ENCODE measurements around the gene RRAD. TPM values are rescaled to one million over a fixed set of nuclear protein-coding genes. Genes with fewer than 3 reads are reported as not detected.

RRAD gene, protein sequence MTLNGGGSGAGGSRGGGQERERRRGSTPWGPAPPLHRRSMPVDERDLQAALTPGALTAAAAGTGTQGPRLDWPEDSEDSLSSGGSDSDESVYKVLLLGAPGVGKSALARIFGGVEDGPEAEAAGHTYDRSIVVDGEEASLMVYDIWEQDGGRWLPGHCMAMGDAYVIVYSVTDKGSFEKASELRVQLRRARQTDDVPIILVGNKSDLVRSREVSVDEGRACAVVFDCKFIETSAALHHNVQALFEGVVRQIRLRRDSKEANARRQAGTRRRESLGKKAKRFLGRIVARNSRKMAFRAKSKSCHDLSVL
- 0.14 and 0.27 TPM in 2 replicates for total RNA-seq

DNA sequence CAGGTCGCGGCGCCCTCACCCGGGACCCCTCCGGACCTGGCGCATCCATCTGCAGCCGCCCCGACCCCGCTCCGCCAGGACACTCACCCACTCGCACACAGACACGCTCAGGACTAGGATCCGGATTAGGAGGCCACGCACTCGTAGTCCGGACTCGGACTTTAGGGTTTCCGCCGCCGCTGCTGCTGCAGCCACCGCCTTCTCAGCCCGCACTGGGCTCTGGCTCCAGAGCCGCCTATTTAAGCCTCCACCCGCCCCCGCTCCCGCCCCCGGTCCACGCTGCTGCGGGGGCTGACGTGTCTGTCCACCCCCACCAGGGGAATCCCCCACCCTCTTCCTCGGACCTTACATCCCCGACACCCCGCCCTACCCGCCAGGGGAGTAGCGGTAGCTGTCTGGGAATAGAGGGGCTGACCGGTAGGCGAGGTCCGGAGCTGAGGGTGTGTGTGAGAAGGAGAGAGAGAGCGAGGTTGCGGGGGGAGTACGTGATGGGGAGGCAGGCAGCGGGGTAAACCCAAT, at the start of gene RRAD:
RRAD (minus strand) TSS at position 214 of the 519 bp plus-strand sequence. CDS start 356 bp downstream, outside the sequence.

DNA sequence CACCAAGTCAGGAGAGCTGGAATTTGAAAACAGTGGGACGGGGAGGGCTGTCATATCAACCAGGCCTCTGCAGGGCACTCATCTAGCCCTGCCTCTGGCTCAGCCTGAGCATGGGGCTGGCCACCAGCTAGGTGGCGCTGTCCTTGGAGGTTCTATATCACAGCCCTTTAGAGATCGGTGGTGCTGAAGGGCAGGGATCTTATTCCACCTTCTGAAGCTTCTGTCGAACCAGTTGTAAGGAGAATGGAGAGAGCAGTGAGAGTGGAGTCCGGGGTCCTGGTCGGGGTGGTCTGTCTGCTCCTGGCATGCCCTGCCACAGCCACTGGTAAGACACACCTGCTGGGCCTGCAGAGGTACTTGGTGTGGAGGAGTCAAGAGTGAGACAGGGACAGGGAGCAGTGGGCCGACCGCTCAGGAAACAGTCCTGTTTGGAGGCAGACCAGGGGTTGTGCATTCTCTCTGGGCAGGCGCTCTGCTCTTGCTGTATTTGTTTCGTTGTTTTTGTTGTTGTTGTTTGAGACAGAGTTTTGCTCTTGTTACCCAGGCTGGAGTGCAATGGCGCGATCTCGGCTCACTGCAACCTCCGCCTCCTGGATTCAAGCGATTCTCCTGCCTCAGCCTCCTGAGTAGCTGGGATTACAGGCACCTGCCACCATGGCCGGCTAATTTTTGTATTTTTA, 35.9 kb upstream of the RRAD start, which contains the start of gene CES3:
CES3 (plus strand) TSS at position 202 of the 680 bp plus-strand sequence; CDS start at position 244, 42 bp downstream.

DNA sequence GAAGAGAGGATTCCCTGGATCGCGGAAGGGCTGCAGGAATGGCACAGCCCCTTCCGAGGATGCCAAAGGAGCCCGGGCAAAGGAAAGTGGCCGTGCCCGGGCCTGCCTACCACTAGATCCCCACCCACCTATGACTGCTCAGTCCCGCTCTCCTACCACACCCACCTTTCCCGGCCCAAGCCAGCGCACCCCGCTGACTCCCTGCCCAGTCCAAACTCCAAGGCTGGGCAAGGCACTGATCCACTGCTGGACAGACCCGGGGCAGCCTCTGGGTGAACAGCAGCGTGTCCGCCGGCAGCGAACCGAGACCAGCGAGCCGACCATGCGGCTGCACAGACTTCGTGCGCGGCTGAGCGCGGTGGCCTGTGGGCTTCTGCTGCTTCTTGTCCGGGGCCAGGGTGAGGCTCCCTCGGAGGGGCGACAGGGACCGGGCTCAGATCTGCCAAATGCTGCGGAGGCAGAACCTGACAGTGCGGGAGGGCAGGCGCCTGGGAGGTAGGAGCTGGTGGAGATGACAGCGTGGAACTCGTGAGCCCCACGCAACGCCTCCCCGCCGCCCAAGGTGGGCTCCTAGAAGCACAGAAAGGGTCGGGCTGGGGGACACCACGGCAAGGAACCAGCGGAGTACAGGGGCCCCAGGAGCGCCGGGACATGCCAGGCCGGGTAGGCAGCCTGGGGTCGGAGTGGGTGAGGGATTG, 10.1 kb upstream of the RRAD start, which contains the start of gene CES2:
CES2 (plus strand) TSS at position 203 of the 698 bp plus-strand sequence; CDS start at position 323, 120 bp downstream.

DNA sequence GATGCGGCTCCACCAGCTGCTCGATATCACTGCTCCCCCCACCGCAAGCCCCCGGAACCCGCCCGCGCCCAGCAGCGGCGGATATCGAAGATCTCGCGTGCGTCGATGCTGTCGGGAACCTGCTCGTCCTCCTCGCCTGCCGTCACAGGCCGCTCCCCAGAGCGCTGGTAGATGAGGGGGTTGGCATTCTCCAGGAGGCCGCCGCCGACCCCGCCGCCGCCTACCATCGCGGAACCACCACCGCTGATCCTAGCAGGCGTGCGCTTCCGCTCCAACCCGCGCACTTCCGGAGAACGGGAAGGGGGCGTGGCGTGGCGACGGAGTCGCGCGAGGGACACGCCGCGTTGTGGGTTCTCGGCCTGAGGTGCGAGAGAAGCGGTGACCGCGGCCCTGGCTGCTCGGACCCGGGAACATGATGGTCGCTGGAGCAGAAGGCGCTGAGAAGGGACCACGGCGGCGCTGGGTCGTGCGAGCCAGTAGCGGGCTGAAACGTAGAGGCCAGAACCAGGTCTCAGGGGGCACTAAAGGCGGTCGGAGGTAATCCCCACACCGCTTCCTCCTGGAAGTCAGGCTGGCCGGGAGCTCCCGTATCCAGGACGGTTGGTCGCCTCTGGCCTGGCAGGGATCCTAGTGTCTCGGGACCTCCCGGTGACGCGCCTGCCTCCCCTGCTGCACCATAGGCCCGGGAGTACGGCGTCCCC, 9.0 kb upstream of the RRAD start, which contains the start of gene CIAO2B:
CIAO2B (minus strand) TSS at position 265 of the 701 bp plus-strand sequence; CDS start at position 227, 38 bp downstream.

DNA sequence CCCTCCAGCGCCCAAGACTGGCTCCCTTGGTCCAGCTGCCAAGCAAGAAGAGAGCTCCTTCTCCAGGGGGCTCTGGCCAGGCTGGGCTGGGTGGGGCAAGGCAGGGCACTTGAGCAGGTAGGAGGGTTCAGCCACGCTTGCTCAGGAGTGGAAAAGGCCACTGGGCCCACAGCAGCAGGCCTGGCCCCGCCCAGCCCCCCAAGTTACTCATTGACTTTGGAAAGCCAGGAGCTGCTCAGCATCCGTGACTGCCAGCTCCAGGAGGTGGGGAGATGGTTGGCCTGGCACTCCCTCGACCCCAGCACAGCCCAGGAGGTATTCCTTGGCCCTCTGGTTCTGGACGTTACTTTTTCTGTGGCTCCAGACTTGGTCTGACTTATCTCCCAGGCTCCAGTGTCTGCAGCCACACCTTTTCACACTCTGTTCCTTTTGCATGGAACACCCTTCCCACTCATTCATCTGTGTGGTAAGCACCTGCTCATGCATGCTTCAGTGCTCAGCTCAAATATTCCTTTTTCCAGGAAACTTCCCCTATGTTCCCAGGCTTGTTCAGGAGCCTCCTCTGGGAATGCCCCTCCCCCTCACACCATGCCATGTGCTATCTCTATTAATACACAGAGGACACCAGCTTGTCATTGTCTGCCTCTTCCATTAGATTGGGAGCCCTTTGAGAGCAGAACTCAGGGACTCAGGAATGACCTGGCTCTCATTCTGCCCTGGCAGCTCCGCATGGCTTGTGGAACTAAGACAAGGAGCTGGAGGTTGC, 6.3 kb downstream of the RRAD start, which contains the start of gene CDH16:
CDH16 (minus strand) TSS at position 83 of the 766 bp plus-strand sequence. CDS start 820 bp downstream, outside the sequence.

DNA sequence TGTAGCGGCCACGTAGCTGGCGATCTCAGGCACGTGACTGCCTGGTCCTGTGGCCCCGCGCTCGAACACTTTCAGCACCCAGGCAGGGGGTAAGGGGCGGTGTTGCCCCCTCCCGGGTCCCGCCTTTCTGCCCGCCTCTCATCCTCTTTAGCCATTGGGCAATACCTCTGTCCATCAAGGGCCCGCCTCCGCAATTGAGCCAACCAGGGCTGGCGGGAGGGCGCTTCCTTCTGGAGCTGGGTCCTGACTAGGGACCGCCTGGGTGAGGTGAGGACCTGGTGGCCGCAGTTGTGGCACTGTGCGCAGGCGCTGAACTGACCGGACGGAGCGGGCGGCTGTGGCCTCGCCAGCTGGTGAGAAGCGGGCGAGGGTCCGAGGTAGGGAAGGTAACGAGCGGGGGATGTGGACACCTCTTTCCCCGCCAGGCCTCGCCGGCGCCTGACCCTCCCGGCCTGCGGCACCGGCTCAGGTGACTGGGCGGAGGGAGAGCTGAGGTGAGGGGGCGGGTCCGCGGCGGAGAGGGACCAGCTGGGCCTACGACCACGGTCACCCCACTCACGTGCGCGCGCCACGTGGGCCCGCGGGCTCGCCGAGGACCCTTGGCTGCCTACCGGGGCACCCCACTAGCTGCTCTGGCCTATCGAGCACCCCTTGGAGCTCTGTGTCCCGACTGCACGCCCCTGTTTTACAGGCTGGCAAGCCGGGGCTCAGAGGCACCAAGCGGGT, 44.9 kb downstream of the RRAD start, which contains the start of gene PDP2:
PDP2 (plus strand) TSS at position 228 of the 726 bp plus-strand sequence. CDS start 3,770 bp downstream, outside the sequence.

Other genes starting within 250 kb of the RRAD start
- 12.5 and 16.2 TPM in 2 replicates for gene CMTM4, start 228.8 kb downstream of the RRAD start, total RNA-seq
- 159 and 191 TPM in 2 replicates for gene DYNC1LI2, start 173.9 kb downstream of the RRAD start, total RNA-seq
- 0.22 TPM in 1 of 2 replicates, not detected in the other for gene TERB1, start 124.0 kb downstream of the RRAD start, total RNA-seq
- 111 and 141 TPM in 2 replicates for gene NAE1, start 94.6 kb downstream of the RRAD start, total RNA-seq
- not detected in 2 replicates for gene CA7, start 81.1 kb downstream of the RRAD start, total RNA-seq
- gene PDP2, start 45.0 kb downstream of the RRAD start, total RNA-seq = 10.0 and 15.7 TPM in 2 replicates
- not detected in 2 replicates for gene CDH16, start 6.7 kb downstream of the RRAD start, total RNA-seq
- 87.5 and 99.7 TPM in 2 replicates for gene CIAO2B, start 8.9 kb upstream of the RRAD start, total RNA-seq
- 24.3 and 26.5 TPM in 2 replicates for gene CES2, start 10.0 kb upstream of the RRAD start, total RNA-seq
- gene CES3, start 35.7 kb upstream of the RRAD start, total RNA-seq = not detected in 2 replicates
- 0.93 and 1.6 TPM in 2 replicates for gene CES4A, start 63.1 kb upstream of the RRAD start, total RNA-seq
- 122 and 128 TPM in 2 replicates for gene CBFB, start 103.6 kb upstream of the RRAD start, total RNA-seq
- gene PHAF1, start 184.4 kb upstream of the RRAD start, total RNA-seq = 14.6 and 19.1 TPM in 2 replicates
- gene B3GNT9, start 225.5 kb upstream of the RRAD start, total RNA-seq = 1.9 and 4.3 TPM in 2 replicates
- gene TRADD, start 234.4 kb upstream of the RRAD start, total RNA-seq = 10.8 and 11.6 TPM in 2 replicates
- 3.5 and 6.2 TPM in 2 replicates for gene FBXL8, start 234.4 kb upstream of the RRAD start, total RNA-seq
- gene HSF4, start 239.2 kb upstream of the RRAD start, total RNA-seq = 0.79 and 1.9 TPM in 2 replicates
- gene NOL3, start 245.0 kb upstream of the RRAD start, total RNA-seq = 7.0 and 8.2 TPM in 2 replicates